T-helper 2 cell treated with Interferon-gamma antibody and Interleukin-4, amounts not matched to agents 100 ng/mL and 5 ng/mL, for 36 hours (primary cell): ENCODE results near the gene NELL1. TPM values are rescaled to one million over a fixed set of nuclear protein-coding genes. Genes with fewer than 3 reads are reported as not detected.

ENCODE experiments used
- intact Hi-C: fragments of 100-400 bp; cut with micrococcal nuclease; formaldehyde crosslinking; loops from one replicate; pipeline ENCODE4 v1.15.1; 2023
- total RNA-seq: library from RNA; stranded (reverse); gene quantifications from 2 replicates; pipeline ENCODE4 v1.2.3, GENCODE V29; 2022

The NELL1 gene
- total RNA-seq, 1 donor from 2014 or later = not detected

- intact Hi-C loops = no loop called here
These were observed 736.0 kb downstream of the NELL1 start for GRCh38 chr11:21405422-21405821.

GRCh38 chr11:21410513-21410912 lies 741.1 kb downstream of the NELL1 start:
- intact Hi-C loops = no loop called here

DNA sequence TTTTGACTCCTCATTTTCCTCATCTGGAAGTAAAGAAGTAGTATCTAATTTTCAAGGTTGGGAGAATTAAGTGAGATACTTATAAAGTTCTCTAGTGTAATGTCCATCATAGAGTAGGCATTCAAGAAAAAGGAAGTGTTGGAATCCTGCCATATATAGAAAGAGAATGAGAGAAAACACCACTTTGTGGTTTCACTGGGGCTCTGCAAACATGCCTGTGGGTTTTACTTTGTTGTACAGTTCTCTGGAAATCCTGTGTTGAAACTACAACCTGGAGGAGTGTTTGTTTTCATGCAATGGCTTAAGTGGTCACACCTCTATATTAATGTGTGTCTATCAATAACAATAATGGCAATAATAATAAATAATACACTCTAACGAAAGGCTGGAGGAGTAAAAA lies 741.7 kb downstream of the NELL1 start:
- intact Hi-C loops = no loop called here

GRCh38 chr11:21411597-21411996 lies 742.2 kb downstream of the NELL1 start:
- intact Hi-C loops = no loop called here

GRCh38 chr11:21412652-21413383 lies 743.4 kb downstream of the NELL1 start:
- intact Hi-C loops = no loop called here

GRCh38 chr11:21414953-21415352 lies 745.6 kb downstream of the NELL1 start:
- intact Hi-C loops = no loop called here

GRCh38 chr11:21415606-21416005 lies 746.2 kb downstream of the NELL1 start:
- intact Hi-C loops = no loop called here

- intact Hi-C loops = no loop called here
These were observed 752.4 kb downstream of the NELL1 start for GRCh38 chr11:21421711-21422329.

- intact Hi-C loops = no loop called here
These were observed 757.5 kb downstream of the NELL1 start for GRCh38 chr11:21426931-21427330.

- intact Hi-C loops = no loop called here
These were observed 758.3 kb downstream of the NELL1 start for GRCh38 chr11:21427726-21428125.

GRCh38 chr11:21428796-21429195 lies 759.4 kb downstream of the NELL1 start:
- intact Hi-C loops = no loop called here

DNA sequence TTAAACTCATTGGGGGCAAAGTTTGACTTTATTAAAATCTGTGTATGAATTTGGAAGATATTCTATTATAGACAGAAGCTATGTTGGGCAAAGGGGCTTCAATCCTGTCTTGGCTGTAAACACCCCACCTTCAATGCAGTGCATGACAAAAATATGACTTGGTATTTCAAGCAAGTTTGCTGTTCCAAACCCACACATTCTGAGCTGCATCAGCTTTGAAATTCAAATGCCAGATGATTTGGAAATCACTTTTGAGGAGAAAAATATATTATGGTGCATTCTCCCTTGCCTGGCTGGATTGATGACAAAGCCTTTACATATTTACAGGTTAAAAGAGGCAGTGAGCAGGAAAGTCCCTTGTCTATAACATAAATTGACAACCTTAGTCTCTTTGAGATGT lies 760.0 kb downstream of the NELL1 start:
- intact Hi-C loops = no loop called here

DNA sequence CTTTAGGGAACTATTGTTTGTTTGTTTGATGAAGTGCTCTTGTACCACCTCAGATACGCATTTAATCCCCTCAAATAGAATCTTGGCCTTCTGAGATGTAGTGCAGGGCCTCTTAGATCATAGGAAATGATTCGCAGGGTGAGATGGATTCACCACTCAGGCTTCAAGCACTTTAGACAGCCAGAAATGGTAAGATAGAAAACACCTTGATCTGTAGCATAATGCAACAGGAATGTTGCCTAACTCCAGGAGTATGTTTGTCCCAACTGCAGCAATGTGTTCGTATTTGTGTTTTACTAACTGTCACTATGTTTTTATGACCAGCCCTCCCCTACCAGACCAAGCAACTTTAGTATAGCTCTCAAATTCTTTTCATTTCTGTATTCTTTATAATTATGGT lies 761.2 kb downstream of the NELL1 start:
- intact Hi-C loops = no loop called here

GRCh38 chr11:21446939-21447590 lies 777.7 kb downstream of the NELL1 start:
- intact Hi-C loops = no loop called here

DNA sequence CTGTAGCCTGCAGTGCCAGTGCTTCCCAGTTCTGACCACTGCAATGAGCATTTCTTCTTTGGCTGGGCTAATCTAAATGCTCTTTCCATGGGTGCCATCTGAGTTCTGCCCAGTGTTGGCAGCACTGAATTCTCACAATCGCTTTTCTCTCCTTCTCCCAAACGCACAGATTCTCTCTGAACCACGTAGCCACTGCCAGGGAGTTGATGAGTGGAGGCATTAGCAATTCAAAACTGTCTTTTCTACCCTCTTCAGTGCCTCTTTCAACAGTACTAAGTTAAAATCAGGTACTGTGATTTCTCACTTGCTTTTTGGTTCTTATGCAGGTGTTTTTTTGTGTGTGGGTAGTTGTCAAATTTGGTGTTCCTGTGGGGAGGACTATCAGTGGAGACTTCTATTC lies 778.5 kb downstream of the NELL1 start:
- intact Hi-C loops = no loop called here

- intact Hi-C loops = no loop called here
These were observed 786.8 kb downstream of the NELL1 start for GRCh38 chr11:21456186-21456585.

GRCh38 chr11:21460082-21460481 lies 790.7 kb downstream of the NELL1 start:
- intact Hi-C loops = no loop called here

DNA sequence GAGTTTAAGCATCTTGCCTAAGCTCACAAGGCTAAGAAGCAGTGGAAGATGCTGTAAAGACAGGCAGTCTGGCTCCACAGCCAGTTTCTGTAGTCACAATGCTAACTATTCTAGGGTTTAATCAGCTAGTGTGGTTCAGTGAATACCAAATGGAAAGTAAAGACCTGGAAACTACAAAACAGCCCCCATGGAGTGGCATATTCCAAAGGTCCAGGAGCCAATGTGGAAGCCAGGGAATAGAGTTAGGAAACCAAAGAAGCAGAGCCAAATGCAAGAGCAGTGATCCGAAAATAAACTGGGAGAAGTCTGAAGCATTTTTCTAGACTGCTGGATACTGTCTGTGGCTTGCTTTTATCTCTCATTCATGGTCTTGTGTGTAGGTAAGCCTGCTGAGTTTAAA lies 792.3 kb downstream of the NELL1 start:
- intact Hi-C loops = no loop called here

GRCh38 chr11:21464601-21465193 lies 795.3 kb downstream of the NELL1 start:
- intact Hi-C loops = no loop called here

GRCh38 chr11:21465203-21465602 lies 795.8 kb downstream of the NELL1 start:
- intact Hi-C loops = no loop called here

GRCh38 chr11:21465920-21466319 lies 796.5 kb downstream of the NELL1 start:
- intact Hi-C loops = no loop called here

DNA sequence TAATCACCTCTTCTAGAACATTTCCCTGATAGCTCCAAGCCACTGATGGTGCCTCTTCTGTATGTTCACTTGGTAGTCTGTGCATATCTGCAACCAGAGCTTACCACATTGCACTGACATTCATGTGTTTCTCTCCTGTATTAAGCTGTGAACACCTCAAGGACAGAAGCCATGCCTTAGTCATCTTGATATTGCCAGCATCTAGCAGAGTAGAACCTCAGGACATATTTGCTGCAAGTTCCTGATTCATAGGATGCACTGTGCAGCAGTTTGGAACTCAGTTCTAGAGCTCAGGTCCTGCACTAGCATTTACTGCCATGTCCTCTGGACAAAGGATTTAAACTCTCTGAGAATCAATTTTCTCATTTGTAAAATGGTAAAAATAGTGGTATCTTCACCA lies 801.1 kb downstream of the NELL1 start:
- intact Hi-C loops = no loop called here
